HG02938 (cell line): ENCODE results near the gene MPZ.
"Not testable (repeated sequence)": the region's sequence is repeated elsewhere in the genome, so short reads cannot be mapped to it uniquely, and the experiment has no call there.

Experiments used
- ATAC-seq: cut with Tn5 transposase; IDR thresholded peaks from one replicate; pipeline ENCODE4 v1.9.1; 2021; ENCODE audit warnings: mild to moderate bottlenecking, moderate library complexity; ENCODE audit not compliant: unreplicated experiment

MPZ gene

DNA sequence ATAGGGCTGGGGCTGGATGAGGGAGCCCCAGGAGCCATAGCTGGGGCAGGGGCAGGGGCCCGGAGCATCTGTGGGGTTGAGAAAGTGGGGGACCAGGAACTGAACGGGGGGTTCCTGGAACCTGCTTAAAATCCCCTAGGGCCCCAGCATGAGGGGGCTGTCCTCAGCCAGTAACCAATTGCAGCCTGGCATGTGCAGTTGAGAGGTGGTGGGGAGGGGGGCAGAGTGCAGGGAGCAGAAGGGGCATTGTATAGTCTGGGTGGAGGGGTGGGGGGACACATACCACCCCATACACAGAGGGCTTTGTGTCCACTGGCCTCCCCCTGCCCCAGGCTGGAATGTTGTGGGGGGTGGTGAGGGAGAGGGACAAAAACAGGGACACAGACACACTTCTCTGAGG, at the start of gene MPZ:
Gene MPZ (minus strand): TSS at position 101 of the 400 bp plus-strand sequence. CDS start 63 bp downstream, at position 38.
- ATAC-seq = no peak

DNA sequence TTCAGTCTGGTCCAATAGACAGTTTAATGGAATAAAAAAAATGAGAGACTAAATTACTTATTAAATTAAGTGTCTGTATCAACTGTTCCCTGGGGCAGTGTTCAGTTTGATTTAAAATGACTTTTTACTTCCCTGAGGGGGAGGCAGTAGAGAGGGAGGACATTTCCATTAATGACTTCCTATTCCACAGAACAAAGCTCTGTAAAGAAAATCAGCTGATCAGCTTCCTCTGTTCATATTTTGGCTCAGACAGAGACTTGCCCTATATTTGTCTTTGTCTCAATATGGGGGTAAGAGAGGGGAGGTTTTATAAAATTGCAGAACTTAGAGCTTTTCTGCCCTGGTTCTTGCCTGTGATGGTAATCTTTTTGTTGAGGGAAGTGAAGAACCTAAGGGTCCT, 49.5 kb upstream of the MPZ start:
- ATAC-seq = no peak

DNA sequence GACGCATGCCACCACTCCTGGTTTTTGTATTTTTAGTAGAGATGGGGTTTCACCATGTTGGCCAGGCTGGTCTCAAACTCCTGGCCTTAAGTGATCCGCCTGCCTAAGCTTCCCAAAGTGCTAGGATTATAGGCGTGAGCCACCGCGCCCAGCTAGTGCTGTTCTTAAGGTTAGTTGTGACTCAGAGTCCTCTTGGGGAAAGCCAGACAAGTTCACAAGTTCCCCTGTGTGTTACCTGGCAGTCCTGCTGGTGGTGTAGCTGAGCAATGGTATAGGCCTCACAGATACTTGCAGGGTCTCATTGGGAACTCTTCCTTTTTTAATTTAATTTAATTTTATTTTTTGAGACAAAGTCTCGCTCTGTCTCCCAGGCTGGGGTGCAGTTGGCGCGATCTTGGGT, 47.3 kb upstream of the MPZ start:
- ATAC-seq = no peak

DNA sequence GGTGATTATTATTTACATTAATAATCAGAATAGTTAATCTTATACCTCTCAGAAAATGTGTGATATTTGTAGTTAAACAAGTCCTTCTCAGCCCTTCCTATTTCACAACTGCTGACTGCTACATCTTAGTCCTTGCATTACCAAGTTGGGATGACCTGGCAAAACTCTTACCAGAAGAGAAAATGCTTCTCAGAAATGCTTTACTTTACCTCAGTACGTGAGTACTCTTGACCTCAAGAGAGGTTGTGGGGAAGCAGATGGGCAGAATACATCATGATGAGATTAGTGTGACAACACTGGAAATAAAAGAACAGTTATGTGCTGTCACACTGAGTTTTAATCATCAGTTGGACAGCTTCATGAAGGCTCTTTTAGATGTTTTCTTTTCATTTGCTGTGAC, 41.7 kb upstream of the MPZ start:
- ATAC-seq = no peak

DNA sequence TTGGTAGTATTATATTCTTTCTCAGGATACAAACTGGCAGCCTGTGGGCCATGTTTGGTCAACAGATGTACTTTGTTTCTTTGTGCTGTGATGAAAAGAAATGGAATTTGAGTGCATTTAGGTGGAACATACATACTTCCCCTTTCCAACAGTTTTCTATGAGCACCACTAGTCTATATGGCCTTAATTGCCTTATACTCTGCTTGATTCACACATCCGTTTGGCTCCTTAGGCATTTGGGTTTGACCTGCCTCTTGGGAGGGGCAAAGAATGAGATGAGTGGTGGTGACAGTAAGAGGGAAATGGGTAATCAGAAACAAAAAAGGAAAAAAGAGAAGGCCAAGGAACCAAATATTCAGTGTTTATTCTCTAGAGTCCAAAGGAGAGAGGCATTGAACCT, 40.9 kb upstream of the MPZ start:
- no peak for ATAC-seq

DNA sequence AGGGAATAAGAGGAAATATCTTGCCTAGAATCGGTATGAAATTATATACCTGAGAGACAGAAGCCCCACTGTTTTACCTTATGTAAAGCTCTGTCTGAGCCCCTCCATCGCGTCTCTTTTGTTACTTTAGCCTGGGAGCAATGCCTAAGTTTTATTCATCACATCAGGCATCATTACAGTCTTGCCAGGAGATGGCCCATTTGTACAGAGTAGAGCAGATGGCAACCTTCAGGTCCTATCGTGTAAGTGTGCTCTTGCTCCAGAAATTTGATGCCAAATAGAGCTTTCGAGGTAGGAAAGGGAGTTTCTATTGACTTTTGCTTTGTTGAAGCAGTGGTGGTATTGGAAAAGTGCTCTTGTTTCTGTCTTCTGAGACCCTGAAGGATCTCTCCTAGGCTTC, 33.1 kb upstream of the MPZ start:
- ATAC-seq = no peak

DNA sequence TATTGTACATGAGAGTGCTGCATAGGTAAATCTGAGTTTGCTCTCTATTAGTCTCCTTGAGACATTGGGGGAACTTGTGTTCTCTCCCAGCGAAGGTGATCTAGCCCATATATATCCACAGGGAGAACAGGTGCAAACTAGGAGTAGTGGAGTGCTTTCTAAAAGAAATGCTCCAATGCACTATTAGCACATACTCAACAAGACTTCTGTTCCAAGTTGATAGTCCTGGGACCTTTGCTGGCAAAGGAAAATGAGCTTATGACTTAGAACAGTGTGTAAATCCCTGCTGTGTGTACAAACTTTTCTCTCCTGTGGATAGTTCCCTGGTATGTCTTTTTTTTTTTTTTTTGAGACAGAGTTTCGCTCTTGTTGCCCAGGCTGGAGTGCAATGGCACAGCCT, 32.4 kb upstream of the MPZ start:
- no peak for ATAC-seq

DNA sequence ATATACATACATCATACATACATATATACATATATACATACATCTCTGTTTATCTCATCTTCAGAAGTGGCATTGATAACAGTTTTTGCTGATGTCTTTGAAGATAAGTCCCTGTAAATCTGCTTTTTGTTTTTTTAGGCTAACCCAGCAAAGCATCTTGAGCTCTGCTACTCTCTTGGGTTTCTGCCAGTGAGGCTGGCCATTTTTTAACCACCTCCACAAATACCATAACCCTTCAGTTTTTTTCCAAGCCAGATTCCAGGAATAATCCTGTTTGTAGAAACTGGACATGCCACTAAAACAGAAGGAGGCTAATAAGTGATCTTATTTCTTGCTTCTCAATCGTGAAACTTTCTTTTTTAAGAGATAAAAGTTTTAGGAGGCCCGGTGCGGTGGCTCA, 26.0 kb upstream of the MPZ start:
- ATAC-seq = no peak

DNA sequence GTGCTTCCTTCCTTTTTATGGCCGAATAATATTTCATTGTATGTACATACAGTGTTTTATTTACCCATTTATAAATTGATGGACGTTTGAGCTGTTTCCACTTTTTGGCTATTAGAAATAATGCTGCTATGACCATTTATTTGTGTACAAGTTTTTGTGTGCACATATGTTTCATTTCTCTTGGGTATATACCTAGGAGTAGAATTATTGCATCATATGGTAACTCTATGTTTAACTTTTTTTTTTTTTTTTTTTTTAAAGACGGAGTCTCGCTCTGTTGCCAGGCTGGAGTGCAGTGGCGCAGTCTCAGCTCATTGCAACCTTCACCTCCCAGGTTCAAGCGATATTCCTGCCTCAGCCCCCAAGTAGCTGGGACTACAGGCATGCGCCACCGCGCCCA, 23.4 kb upstream of the MPZ start:
- ATAC-seq = no peak

DNA sequence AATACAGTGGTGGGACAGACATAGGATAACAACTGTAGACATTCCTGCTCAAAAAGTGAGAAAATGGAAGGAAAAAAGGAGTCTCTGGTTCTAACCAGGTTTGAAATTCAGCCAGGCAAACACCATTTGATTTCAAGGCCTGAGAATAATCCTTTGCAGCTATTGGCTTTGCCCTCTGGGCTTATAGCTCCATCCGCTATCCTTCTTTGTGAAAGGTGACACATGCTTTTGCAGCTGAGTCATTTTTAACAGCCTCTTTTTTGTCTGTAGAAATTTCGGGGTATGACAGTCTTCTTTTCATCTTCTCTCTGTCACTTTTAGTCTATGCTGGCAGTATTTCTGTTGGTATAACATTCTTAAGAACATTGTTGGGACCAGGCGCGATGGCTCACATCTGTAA, 20.6 kb upstream of the MPZ start:
- no peak for ATAC-seq

DNA sequence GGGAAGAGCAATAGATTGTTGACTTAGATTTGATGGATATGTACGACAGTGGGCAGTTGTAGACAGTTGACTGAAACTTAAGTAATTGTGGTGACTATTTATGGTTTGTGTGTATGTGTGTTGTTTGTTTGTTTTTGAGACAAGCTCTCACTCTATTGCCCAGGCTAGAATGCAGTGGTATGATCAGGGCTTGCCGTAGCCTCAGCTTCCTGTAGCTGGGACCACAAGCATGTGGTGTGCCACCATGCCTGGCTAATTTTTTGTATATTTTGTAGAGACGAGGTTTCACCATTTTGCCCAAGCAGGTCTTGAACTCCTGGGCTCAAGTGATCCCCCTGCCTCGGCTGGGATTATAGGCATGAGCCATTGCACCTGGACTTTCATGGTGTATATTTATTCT, 14.3 kb upstream of the MPZ start:
- ATAC-seq = no peak

DNA sequence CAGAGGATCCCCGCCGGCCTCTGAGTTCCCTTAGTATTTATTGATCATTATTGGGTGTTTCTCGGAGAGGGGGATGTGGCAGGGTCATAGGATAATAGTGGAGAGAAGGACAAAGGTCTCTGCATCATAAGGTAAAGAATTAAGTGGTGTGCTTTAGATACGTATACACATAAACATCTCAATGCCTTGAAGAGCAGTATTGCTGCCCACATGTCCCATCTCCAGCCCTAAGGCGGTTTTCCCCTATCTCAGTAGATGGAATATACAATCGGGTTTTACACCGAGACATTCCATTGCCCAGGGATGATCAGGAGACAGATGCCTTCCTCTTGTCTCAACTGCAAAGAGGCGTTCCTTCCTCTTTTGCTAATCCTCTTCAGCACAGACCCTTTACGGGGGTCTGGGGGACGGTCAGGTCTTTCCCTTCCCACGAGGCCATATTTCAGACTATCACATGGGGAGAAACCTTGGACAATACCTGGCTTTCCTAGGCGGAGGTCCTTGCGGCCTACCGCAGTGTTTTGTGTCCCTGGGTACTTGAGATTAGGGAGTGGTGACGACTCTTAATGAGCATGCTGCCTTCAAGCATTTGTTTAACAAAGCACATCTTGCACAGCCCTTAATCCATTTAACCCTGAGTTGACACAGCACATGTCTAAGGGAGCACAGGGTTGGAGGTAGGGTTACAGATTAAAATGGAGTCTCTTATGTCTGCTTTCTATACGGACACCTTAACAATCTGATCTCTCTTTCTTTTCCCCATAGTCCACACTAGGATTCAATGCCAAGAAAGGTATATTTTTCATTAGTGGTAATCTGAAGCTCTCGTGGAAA, 6.3 kb upstream of the MPZ start:
- not testable (repeated sequence) for ATAC-seq

DNA sequence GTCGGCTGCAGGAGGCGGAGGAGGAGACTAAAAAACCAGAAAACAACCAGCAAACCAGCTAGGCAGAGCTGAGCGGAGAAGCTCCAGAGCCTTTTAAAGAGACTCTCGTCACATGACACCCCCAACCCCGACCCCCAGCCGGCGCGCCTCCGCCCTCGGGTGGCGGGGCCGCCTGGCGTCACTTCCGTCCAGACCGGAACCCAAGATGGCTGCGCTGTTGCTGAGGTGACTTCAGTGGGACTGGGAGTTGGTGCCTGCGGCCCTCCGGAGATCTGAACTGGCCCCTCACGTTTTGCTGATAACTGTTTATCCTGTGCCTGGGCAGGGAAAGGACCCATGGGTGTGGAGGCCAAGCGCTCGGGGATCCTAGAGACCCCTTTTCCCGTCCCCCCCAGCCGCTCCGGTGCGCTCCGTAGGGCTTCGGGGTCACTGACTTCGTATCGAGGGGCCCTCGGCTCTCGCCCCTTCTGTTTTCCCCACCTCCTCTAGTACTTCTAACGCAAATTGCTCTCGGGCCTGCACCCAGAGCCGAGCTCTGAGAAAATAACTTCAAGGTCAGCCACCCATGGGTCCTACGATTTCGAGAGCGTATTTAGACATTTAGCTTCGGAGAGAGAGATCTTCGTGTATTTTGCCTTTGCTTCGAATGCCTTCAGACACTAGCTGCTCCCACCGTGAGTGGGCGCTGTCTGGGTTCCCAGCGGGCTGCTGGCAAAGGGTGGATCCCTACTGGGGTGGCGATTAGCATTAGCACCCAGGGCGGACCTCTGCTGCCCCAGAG, 4.6 kb upstream of the MPZ start, which contains the start of gene SDHC:
Gene SDHC (plus strand): TSS at position 181 of the 781 bp plus-strand sequence. CDS start 25 bp downstream, at position 206.
- ATAC-seq = peak; percentile 90

DNA sequence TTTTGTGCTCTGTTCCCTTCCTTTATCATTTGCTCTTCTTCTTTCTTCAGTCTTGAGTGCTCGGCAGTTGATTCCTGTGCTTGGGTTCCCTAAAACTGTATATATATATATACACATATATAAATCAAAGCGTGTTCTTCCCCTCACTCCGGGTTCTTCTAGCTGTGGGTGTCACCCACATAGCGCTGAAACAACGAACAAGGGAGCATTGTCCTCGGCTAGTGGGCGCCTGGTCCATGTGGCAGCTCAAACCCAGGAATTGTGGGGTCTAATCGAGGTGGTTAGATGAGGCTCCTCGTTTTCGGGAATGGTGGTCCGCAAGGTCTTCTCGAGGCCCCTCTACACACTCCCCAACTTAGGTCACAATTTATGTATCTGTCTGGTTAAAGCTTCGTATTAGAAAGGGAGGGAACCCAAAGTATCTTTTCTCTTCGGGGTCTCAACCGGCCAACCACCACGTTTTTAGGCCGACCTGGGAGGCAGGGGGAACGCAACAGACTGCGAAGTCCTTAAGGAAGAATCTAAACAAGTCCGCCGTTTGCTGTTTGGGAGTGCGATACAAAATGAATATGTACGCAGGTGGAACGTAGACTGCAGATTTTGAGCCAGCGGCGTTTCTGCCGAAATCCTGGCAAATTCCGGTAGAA, 3.9 kb upstream of the MPZ start:
- no peak for ATAC-seq

DNA sequence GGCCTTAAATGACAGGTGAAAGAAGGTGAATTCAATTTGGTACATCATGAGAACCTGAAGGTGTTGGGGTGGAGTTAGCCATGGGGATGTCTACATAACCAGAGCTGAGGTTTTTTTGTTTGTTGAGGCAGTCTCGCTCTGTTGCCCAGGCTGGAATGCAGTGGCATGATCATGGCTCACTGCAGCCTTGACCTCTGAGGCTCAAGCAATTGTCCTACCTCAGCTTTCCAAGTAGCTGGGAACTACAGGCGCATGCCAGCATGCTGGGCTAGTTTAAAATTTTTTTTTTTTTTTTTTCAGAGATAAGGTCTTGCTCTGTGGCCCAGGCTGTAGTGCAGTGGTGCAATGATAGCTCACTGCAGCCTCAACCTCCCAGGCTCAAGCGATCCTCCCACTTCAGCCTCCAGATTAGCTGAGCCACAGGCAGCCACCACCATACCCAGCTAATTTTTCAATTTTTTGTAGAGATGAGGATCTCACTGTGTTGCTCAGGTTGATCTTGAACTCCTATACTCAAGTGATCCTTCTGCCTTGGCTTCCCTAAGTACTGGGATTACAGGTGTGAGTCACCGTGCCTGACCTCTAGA, 1.9 kb upstream of the MPZ start:
- ATAC-seq = no peak

DNA sequence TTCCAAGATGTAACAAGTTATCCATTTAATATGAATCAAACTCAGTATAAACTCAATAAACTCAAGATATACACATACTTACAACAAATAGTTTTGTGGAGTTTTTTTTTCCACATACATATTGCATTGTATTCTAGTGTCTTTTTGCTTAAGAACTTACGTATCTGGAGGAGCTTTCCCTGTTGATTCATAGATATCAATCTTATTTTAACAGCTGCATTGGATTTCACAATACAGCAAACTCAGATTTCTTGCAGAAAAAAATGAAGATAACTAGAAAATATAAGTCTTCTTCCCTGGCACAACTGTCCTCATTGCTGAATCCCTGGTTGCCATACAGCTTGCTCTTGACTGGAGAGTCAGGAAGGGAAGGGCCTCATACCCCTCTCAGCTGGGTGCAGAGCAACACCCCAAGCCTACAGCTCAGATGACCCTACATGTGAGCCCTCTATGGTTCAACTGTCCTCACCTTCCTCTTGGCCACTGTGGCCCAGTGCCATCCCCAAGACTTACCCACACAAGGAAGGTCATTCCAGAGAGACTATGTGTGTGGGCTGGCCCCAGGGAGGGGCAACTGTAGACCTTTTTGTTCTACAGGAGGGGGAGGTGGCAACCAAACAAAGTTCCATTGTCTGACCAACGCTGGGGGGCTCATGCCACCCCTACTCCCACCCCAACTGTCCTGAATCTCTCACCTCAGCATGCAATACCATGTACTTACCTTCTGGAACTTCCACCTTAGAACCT, 1.7 kb downstream of the MPZ start:
- no peak for ATAC-seq

DNA sequence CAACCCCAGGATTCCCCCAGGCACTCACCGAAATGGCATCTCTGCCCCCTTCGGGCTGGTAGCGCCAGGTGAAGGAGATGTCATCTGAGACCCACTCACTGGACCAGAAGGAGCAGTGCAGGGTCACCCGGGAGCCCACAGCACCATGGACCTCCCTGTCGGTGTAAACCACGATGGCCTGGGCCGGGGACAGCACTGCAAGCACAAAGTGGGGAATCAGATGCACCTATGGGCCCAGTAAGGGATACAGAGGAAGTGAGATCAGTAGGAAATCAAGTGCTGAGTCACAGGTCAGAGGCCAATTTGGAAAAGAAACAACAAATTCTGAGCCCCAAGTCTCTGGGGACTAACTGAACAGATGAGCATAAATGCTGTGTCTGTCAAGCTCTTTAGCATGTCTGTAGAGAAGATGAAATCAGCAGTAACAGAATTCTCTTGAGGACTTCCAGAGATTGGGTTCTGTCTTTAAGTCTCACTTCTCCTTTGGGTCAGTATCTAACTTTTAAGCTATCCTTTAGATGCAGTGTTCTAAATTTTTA, 2.5 kb downstream of the MPZ start:
- no peak for ATAC-seq

DNA sequence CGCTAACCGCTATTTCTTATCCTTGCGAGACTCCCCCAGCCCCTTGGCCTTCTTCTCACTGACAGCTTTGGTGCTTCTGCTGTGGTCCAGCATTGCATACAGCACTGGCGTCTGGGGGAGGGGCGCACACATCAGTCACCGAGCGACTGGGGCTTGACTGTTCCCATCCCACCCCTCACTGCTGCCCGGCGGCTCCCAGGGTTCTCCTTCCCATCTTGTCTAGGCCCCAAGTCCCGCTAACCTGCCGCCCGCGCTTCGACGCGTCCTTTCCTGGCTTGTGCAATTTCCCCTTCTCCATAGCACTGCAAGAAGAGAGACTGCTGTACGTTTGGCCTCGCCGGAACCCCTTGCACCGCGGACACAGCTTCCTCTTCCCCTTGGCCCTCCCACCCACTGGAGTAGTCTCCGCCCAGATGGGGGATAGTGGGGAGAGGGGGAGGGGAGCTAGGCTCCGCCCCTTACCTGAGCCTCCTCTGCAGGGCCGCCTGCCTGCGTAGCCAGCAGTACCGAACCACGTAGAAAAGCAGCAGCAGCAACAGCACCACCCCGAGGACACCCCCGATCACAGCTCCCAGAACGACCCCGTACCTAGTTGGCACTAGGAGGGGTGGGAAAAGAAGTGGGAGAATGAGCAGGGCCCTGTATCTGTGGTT, 3.8 kb downstream of the MPZ start:
- peak; percentile 60 for ATAC-seq

DNA sequence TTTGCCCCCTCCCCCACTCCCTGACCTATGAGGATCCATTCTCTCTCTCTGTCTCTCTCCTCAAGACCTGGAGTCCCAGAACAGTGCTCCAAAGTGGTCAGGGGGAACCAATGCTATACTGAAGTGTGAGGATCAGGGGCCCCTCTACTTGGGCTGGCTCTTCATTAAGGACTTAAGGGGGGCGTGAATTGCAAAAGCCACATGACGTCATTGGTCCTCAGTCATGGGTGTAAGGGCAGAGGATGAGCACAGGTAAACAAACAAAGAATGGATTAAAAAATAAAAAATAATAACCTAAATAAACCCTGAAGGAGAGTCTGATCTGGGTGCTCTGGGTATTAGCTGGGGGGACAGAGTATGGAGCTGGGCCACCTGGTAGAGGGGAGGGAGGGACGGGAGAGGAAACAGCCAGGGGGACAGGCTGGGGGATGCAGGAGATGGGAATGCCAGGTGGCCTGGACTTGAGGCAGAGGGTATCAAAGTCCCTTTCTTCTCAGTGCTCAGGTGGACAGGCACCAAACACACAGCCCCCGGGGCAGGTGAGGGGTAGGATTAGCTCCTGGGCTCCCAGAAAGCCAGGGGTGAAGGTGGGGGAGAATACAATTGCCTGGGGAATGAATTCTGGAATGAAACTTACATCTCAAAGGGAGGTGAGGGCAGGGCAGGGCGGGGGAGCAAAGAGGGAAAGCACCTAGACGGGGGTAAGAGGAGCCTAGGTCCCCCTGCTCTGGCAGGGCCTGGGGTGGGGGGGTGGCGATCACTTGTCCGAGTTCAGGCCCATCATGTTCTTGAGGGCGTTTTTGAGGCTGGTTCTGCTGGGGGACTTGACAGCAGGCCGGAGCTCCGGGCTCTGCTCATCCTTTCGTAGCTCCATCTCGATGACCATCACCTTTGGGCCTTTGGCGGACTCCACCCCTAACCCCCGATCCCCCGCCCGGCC, 4.6 kb downstream of the MPZ start:
- no peak for ATAC-seq
